GM21825 (cell line): ENCODE results near the gene SNHG17.
"Not testable (repeated sequence)": the region's sequence is repeated elsewhere in the genome, so short reads cannot be mapped to it uniquely, and the experiment has no call there.

Source experiments
- ATAC-seq: cut with Tn5 transposase; IDR thresholded peaks from one replicate; pipeline ENCODE4 v1.9.1; 2021; ENCODE audit warnings: mild to moderate bottlenecking, moderate library complexity; ENCODE audit not compliant: unreplicated experiment

The SNHG17 gene

GRCh38 chr20:38447931-38448675 is 13.0 kb upstream of the SNHG17 start:
- ATAC-seq = no peak

GRCh38 chr20:38447251-38447661 is 12.1 kb upstream of the SNHG17 start:
- no peak for ATAC-seq

- peak; percentile 68 for ATAC-seq
These were observed 11.5 kb upstream of the SNHG17 start for GRCh38 chr20:38446441-38447209.

GRCh38 chr20:38445901-38446425 is 10.8 kb upstream of the SNHG17 start:
- no peak for ATAC-seq

GRCh38 chr20:38445381-38445796 is 10.3 kb upstream of the SNHG17 start:
- no peak for ATAC-seq

GRCh38 chr20:38441916-38442315 is 6.8 kb upstream of the SNHG17 start:
- no peak for ATAC-seq

GRCh38 chr20:38441110-38441509 is 6.0 kb upstream of the SNHG17 start:
- ATAC-seq = not testable (repeated sequence)

GRCh38 chr20:38437796-38438195 is 2.7 kb upstream of the SNHG17 start:
- no peak for ATAC-seq

- no peak for ATAC-seq
These were observed 419 bp upstream of the SNHG17 start for GRCh38 chr20:38435555-38435939.

- no peak for ATAC-seq
These were observed 807 bp downstream of the SNHG17 start for GRCh38 chr20:38434301-38434741.

- ATAC-seq = no peak
These were observed 1.7 kb downstream of the SNHG17 start for GRCh38 chr20:38433304-38433972.

- not testable (repeated sequence) for ATAC-seq
These were observed 2.3 kb downstream of the SNHG17 start for GRCh38 chr20:38432870-38433269.

- no peak for ATAC-seq
These were observed 2.8 kb downstream of the SNHG17 start for GRCh38 chr20:38432292-38432691.

GRCh38 chr20:38430679-38431325 is 4.3 kb downstream of the SNHG17 start:
- no peak for ATAC-seq

GRCh38 chr20:38429301-38429700 is 5.8 kb downstream of the SNHG17 start:
- ATAC-seq = no peak

- ATAC-seq = no peak
These were observed 6.3 kb downstream of the SNHG17 start for GRCh38 chr20:38428800-38429199.

GRCh38 chr20:38427655-38428023 is 7.5 kb downstream of the SNHG17 start:
- ATAC-seq = no peak

GRCh38 chr20:38426006-38426897 is 8.9 kb downstream of the SNHG17 start:
- ATAC-seq = no peak

GRCh38 chr20:38424401-38424800 is 10.7 kb downstream of the SNHG17 start:
- ATAC-seq = no peak

GRCh38 chr20:38423541-38423940 is 11.6 kb downstream of the SNHG17 start:
- no peak for ATAC-seq
